Fibroblast of skin of right biceps (primary cell): ENCODE results near the gene MMP20.
A peak's percentile ranks its signal among the peaks of the same experiment; 100 is the strongest.
"Not testable (repeated sequence)": the region's sequence is repeated elsewhere in the genome, so short reads cannot be mapped to it uniquely, and the experiment has no call there.

Experiments used
- DNase-seq: peaks from one replicate; pipeline ENCODE4 v3.0.0-alpha.2; 2013

Gene MMP20, protein sequence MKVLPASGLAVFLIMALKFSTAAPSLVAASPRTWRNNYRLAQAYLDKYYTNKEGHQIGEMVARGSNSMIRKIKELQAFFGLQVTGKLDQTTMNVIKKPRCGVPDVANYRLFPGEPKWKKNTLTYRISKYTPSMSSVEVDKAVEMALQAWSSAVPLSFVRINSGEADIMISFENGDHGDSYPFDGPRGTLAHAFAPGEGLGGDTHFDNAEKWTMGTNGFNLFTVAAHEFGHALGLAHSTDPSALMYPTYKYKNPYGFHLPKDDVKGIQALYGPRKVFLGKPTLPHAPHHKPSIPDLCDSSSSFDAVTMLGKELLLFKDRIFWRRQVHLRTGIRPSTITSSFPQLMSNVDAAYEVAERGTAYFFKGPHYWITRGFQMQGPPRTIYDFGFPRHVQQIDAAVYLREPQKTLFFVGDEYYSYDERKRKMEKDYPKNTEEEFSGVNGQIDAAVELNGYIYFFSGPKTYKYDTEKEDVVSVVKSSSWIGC

DNA sequence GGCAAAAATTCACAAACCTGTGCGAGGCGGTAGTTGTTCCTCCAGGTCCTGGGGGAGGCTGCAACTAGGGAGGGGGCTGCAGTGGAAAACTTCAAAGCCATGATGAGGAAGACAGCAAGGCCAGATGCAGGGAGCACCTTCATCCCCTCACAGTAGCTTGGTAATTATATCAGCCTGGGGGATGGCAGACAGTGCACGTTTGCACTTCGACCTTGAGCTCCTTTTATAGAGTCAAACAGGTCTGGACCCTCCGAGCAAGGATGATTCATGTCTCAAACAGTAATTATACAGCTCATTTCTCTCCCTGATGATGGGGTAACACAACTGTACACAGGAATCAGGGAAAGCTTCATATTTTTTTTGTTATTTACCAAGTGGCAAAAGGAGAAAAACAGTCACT lies at the start of gene MMP20:
Gene MMP20 (minus strand): TSS at position 156 of the 400 bp plus-strand sequence. CDS start 13 bp downstream, at position 143.
- no peak for DNase-seq

DNA sequence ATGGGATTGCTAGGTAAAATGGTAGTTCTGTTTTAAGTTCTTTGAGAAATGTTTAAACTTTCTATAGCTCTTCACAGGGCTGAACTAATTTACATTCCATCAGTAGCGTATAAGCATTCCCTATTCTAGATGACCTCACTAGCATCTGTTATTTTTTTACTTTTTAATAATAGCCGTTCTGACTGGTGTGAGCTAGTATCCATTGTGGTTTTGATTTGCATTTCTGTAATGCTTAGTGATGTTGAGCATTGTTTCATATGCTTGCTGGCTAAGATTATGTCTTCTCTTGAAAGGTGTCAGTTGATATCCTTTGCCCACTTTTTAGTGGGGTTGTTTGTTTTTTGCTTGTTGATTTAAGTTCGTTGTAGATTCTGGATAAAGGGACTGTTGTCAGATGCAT lies 44.5 kb upstream of the MMP20 start:
- DNase-seq = peak; percentile 52

DNA sequence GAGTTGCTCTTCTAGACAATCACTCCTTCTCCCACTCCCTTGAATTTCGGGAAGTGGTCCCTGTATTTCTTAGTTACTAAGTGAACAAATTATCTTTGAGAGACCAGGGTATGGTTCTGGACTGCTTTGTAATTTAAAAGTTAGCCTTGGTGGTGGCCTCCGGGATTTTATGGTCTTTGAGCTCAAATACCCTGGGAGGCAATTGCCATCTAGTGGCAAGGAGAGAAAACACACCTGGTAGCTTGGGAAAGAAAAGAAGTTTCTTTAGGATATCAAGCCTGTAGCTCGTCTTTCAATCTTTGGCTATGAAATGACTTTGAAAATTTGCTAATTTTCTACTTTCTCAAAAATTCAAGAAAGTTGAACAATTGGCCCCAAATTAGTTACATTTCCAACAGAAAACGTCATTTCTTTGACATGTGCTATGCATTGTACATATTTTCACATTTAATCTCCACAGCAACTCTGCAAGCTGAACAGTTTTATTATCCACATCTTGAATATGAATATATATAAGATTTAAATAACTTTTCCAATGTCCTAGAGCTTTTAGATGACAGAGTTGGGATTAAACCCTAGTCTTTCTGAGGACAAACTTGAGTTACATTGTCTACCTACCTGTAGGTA lies 41.3 kb upstream of the MMP20 start:
- peak; percentile 45 for DNase-seq

DNA sequence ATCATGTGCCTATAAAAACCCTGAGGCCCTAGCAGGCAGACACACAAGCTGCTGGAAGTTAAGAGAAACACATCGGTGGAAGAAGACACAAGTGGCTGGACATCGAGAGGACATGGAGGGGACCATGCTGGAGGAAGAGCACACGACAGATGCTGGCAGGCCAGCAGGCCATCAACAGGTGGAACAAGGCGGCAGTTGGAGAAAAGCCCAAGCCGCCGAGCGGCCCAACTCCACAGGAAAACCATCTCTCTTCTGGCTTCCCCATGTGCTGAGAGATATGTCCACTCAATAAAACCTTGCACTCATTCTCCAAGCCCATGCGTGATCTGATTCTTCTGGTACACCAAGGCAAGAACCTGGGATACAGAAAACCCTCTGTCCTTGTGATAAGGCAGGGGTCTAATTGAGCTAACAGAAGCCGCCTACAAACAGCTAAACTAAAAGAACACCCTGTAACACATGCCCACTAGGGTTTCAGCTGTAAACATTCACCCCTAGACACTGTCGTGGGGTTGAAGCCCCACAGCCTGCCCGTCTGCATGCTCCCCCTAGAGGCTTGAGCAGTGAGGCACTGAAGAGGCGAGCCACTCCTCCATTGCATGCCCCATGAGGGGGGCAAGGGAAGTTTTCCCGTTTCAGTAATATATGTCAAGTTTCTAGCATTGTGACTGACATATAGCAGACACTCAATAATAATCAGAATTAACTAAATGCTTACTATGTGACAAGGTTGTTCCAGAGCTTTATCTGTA lies 39.0 kb upstream of the MMP20 start:
- no peak for DNase-seq

DNA sequence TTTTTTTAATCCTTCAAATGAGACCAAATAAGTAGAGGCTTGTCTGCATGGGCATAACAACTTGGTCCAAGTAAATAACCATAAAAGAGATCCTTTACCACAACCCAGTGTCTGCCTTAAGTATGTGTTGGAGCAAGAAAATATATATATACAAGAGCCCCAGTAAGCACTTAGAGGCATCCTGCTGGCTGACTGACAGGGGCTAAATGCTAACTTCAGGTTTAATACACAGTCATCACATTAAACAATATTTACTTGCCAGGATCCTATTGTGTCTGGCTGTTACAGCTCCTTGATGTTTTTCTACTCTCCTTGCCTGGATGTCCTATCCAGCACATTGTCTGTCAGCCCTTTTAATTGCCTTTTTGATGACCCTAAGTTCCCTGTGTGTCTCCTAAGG lies 37.5 kb upstream of the MMP20 start:
- no peak for DNase-seq

DNA sequence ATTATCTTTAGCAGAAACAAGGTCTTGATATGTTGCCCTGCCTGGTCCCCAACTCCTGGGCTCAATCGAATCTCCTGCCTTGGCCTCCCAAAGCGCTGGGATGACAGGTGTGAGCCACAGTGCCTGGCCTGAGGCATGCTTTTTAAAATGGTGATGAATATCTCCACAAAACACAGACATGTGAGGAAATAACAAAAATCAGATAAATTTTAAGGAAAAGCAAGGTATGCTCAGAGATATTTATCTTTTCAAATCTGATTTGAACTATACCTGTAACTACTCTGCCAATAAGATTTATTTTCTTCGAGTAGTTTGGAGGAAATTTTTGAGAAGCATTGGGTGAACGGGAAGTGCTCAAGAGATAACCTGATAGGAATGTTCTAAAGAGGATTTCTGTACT lies 35.9 kb upstream of the MMP20 start:
- no peak for DNase-seq

DNA sequence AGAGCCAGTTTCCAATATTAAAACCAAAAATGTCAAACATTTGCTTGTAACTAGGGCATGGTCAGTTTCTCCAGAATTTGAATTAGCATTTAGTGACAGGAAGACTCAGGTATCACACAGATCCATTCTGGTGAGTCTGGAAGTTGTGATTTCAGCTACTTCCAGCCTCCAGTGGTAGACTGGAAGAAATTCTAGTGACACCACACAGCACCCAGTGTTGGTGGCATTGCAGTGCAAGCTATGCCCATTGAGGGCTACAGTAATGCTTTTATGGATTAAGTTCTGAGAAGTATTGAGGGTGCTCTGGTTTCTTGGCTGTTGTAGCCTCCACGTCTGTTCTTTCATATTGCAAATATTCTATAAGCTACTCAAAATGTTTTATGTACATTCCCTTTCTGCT lies 31.4 kb upstream of the MMP20 start:
- DNase-seq = no peak

DNA sequence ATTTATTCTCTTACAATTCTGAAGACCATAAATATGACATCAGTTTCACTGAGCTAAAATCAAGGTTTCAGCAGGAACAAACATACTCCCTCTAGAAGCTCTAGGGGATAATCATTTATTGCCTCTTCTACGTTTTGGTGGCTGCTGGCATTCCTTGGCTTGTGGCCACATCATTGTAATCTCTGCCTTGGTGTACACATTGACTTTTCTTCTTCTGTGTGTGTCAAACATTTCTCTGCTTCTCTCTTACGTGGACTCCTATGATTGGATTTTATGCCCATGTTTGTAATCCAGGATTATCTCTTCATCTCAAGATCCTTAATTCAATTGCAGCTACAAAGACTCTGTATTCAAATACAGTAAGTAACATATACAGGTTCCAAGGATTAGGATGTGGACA lies 30.4 kb upstream of the MMP20 start:
- no peak for DNase-seq

DNA sequence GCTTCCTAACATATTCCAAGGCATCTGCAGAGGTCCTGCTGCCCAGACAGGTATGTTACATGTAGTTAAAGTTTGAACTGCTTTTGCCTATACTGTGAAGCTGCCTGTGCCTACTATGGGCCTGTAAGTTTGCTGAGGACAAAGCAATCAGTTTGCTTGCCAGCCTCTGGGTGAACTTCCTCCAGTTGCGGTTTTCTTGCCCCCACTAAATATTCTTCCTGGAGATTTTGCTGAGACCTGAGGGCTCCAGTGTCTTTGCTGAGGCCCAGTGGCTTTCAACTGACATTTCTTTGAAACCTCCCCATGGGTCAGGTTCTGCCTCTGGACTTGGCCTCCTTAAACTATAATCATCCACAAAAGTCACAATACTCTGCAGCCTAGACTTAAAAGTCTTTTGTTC lies 29.6 kb upstream of the MMP20 start:
- no peak for DNase-seq

DNA sequence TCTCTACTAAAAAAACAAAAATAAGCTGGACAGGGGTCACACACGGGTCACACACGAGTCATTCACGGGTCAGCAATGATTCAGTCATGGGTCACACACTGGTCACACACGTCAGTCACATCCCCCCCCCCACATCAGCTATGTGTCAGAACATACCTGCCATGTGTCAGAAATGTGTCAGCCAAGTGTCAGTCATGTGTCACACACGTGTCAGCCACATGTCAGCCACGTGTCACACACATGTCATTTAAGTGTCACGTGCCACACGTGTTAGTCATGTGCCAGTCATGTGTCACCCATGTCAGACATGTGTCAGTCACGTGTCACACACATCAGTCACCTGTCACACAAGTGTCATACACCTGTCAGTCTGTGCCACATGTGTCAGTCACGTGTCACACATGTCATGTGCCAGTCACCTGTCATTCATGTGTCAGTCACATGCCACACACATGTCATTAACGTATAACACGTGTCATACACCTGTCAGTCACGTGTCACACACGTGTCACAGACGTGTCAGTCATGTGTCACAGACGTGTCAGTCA lies 28.7 kb upstream of the MMP20 start:
- peak; percentile 9 for DNase-seq

DNA sequence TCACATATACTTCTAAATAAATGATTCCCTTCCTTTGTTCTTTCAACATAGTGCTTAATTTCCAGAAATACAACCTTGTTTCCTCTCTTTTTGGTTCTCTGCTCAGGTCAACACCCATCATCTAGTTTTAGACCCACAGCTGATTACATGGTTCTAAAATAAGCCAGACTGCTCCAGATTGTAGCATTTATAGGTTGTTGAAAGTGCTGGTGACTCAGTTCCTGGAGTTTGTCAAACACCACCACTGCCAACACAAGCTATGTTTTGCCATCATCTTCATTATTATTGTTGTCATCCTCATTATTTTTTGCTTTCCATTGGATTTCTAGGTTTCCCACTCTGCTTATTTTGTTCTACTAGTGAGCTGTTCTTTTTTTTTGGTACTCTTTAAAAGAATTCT lies 22.3 kb upstream of the MMP20 start:
- DNase-seq = no peak

DNA sequence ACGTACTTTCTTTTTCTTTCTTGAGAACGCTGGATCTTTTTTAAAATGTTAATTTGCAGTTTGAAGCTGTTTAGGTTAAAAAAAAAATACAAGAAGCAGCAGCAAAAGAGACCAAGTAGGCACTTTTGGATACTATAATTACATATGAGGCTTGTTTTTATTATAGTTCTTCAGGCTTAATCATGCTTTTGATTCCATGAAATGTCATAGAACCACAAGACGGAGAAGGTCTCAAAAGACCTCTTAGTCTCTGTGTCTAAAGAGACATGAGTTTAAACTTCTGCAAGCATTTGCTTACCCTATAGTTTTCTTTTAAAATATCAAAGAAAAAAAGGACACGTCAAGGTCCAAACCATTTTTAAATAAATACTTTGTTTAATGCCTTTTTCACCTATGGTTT lies 18.8 kb upstream of the MMP20 start:
- DNase-seq = no peak

DNA sequence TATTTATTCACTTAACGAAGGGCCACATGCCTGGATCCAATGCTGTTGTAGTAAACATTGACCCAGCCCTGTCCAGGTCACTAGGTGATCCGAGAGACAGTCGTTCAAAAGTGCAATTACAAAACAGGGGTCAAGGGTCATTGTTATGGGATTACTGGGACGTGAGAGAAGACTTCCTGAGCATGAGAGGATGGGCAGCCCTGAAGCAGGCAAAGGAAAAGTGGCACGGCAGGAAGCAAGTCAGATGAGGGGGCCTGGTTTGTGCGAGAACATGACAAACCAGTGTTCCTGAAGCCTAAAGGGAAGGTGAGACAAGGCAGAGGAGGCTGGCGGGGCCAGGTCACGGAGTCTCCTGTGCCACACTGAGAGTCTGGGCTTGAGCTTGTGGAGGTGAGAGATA lies 15.8 kb upstream of the MMP20 start:
- DNase-seq = no peak

DNA sequence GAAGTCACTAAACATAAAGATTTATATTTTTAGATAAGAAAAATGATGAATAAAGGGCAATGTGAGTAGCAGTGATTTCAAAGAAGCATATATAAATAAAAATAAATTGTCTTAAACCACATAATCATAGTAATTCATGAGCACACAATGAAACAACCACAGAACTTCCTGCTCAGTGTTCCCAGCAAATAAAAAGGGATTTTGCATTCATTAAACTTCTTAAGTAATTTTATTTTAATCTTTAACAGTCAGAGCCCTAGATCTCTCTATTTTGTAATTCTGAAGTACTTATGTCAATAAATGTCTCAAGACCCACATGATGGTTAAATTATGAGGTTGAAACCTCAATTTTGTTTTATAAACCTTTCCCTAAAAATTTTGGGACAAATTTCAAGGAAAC lies 14.5 kb upstream of the MMP20 start:
- no peak for DNase-seq

DNA sequence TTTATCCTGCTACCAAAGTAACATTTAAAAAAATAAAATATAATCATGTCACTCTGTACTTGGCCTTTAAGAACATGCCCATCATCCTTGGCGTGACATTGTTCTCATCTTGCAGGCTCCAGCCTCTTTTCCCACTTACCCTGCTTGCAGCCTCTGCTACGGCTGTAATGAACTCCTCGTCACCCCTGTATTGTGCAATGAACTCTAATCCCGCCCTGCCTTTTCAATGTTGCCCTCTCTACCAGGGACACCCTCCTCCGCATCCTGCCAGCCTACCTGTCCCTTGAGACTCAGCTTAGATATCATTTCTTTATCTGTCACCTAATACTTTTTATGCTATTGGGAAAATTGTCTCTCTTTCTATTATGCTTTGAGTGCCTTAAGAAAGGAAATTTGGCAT lies 12.6 kb upstream of the MMP20 start:
- DNase-seq = no peak

DNA sequence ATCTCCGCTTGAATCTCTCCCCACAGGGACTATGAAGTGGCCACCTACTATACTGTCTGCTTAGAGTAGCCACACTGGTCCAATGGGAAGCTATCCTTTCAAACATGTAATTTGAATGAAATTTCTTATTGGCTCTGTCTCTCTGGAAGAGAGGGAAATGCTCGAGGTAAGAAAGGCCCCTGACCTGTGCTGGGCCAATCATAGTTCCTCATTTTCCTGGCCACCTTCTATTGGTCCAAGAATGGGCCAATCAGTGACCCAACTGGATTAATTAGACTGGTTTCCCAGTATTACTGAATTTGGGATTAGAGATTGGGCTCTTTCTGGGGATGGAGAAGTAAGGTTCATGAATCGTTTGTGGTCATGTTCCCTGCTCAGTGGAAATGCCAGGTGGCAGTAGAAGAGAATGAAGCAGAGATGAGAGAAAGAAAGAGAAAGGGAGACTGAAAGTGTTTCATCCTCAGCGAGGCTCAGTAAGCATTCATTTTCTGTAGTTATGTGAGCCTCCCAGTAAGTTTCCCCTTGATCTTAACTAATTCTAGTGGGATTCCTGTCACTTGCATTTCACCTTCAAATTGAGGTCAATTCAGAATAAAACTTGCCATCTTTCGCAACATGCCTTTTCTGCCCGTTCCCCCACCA lies 8.4 kb upstream of the MMP20 start:
- no peak for DNase-seq

DNA sequence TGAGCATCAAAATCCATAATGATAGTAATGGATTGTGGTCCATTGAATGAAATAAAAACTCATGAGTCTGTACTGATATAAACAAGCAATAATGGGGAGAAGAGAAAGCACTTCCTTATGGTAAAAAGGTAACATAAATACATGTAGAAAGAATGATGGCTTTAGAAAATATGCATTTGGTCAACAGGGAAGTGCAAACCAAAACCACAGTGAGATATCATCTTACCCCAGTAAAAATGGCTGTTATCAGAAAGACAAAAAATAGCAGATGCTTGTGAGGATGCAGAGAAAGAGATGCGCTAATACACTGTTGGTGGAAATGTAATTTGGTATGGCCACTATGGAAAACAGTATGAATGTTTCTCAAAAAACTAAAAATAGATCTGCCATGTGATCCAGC lies 6.9 kb upstream of the MMP20 start:
- no peak for DNase-seq

DNA sequence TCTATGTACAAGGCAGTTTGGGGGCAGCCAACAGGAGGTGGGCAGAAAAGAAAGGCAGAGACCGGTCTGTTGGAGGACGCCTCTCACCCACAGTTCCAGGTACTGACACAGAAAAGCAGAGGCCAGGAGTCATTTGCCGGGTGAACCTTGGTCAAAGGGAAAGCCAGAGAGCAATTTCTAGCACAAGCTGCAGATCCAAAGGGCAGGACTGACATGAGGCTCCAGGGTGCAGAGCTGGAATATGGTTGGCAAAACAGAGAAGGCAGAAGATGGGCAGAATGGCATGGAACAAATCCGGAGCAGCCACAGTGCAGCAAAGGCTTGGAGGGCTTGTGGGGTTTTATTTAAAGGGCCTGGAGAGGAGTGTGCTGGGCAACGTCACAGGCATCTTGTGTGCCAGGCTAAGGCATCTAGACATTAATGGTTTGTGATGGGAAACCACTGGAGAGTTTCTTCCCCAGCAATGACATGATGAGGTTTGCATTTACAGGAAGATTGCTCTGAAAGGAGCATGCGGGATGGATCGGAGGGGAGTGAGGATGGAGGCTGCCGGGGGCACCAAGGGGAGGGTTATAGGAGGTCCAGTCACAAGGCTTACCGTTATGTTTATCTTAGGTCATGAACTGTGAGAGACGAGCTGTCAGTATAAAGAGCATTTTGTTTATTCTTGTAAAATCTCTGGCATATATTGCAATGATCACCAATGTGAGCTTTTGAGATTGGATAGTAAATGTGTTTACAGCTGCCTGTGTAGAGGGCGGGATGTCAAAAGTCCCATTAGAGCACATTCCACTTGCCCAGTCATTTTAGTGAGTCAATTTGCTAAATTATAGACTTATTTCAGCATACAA lies 5.7 kb upstream of the MMP20 start:
- no peak for DNase-seq

DNA sequence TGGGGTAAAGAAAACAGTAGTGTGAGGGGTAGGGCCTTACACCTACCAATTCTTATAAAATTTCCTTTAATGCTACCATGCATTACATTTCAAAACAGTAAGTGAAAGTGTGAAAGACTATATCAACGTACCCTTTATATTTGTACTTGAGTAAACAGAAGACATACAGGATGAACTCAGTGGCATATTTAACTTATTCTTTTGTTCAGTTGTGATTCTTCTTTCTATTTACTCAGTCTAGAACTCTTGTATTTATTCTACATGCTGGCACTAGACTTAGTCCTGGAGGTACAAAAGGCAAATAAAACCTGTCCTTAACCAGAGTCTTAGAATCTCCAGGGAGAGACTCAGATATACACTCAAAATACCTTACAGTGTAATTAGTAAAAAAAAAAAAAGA lies 4.8 kb upstream of the MMP20 start:
- DNase-seq = not testable (repeated sequence)

DNA sequence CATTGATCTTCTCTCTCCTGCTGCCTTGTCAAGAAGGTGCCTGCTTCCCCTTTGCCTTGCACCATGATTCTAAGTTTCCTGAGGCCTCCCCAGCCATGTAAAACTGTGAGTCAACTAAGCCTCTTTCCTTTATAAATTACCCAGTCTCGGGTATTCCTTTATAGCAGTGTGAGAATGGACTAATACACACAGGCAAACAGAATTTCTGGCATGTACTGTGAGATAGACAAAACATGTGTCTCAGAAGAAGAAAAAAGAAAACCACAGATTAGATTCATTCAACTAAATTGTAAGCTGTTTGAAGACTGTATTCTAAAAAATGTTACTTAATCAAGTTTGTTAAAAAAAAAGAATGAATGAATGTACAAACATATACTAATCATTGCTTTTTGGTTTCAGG lies 1.5 kb upstream of the MMP20 start:
- DNase-seq = peak; percentile 49

DNA sequence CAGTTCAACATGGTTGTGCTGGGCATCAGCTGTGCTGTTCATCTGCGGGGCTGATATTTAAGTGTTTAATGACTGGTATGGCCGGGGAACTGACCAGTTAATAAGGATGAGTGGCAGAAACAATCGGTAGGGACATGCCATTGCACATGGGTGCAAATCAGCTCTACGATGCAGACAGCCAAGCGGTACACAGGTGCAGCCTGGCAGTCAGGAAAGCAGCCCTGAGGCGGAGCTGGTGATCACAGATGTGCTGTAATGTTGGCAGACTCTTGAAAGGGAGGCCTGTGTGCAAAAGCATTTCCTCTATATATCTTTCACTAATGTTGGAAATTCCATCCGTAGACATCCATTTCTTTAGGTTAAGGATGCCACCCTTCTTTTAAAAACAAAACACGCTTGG lies 1.1 kb downstream of the MMP20 start:
- no peak for DNase-seq

DNA sequence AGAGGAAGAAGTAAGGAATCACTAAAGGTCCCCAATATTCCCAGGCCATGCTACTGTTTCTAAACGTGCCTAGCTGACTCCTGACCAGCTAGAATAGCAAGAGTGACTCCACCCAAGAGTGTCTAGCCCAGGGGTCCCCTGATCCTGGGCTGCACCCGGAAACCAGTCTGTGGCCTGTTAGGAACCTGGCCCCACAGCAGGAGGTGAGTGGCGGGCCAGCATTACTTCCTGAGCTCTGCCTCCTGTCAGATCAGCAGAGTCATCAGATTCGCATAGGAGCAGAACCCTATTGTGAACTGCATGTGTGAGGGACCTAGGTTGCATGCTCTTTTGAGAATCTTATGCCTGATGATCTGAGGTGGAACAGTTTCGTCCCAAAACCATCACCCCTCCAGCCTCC lies 2.0 kb downstream of the MMP20 start:
- DNase-seq = no peak
